CD1c-positive myeloid dendritic cell (primary cell): Measurements from ENCODE around the gene RAB40C.

Experiments
- DNase-seq: peaks from one replicate; pipeline ENCODE4 v3.0.0-alpha.2; 2016; ENCODE audit errors: extremely low spot score

Gene RAB40C

GRCh38 chr16:646679-647172 lies 56.9 kb downstream of the RAB40C start:
- DNase-seq, result no peak

DNA sequence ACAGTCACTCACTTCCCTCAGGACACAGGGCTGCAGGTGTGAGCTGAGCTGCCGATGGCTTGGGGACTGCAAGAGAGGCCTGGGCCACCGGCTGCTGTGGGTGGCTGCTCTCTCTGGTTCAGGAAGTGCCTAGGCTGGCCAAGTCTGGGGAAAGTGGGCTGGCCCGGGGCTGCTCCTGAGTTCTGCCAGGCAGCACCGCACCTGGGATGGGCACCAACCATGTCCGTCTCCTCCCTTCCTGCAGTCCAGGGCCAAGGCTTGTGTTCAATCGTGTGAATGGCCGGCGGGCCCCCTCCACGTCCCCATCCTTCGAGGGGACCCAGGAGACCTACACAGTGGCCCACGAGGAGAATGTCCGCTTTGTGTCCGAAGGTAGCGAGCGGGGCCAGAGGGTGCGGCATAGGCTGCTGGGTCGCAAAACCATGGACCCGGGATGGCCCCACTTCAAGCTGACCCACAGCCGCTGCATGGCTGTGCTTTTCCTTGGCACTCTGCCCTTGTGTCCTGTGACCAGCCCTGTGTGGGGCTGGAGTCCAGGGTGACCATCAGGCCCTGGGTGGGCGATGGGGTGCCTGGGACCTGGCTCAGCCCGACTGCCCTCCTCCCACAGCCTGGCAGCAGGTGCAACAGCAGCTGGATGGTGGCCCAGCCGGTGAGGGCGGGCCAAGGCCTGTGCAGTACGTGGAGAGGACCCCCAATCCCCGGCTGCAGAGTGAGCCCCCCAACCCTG lies 57.5 kb downstream of the RAB40C start:
- DNase-seq, result no peak

DNA sequence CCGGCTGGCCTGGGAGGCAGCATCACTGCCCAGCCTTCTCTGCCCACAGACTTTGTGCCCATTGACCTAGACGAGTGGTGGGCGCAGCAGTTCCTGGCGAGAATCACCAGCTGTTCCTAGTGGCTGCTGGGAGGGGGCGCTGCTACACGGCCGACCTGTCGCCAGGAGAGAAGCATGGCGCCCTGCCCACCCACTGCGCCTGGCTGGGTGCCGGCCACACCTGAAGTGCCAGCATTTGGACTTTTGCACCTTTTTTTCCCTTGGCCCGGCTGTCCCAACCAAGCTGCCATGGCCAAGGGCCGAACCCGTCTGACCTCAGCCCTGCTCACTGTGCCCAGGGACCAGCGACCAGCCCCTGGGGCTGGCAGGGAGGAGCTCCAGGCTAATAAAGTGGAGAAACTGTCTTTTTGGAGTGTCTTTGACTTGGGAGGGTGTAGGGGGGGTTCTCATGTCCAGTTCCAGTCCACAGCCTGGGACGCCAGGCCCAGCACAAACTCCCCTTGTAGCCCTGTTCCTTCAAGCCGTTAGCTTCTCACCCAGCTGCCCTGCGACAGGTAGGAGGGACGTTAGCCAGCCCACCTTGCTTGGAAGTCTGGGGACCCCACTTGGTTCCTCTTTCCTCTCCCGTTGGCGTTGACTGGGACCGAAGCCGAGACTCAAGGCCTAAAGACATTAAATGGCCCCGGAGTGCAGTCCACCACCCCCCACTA lies 58.4 kb downstream of the RAB40C start:
- peak; percentile 46 for DNase-seq

GRCh38 chr16:648781-649589 lies 59.1 kb downstream of the RAB40C start, which contains the start of gene WDR90:
TSS of gene WDR90 (plus strand) at chr16:649365. CDS start at chr16:649417, 52 bp downstream.
- peak; percentile 97 for DNase-seq

GRCh38 chr16:649631-650030 lies 59.8 kb downstream of the RAB40C start:
- no peak for DNase-seq

DNA sequence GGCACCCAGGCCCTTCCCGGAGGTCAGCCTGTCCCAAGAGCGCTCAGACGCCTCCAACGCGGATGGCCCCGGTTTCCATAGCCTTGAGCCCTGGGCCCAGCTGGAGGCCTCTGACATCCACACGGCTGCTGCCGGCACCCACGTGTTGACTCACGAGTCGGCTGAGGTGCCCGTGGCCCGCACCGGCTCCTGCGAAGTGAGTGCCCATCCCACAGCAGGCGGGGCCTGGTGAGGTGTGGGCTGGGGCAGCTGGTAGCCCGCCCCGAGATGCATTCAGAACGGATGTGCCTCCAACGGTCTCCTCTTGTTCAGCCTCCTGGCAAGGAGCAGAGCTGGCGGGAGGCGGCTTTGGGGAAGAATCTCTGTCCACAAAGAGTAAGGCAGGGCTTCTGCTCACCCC lies 62.0 kb downstream of the RAB40C start:
- DNase-seq, result no peak

GRCh38 chr16:652454-653305 lies 62.8 kb downstream of the RAB40C start:
- DNase-seq, result no peak

GRCh38 chr16:654034-654433 lies 64.2 kb downstream of the RAB40C start:
- no peak for DNase-seq

DNA sequence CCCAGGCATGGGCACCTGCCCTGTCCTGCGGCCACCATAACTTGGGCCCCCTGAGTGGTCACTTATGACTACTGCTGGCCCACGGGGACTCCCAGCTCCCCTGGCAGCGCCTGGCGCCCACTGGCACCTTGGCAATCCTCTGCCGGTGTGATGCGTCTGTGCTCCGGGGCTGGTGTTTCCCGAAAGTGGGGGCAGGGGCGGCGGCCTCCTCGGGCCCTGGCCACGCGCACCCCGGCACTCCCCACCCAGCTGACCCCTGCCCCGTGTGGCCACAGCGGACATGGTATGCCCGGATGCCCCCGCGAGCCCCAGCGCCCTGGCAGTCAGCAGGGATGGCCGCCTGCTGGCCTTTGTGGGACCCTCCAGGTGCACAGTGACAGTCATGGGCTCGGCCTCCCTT lies 67.6 kb downstream of the RAB40C start:
- DNase-seq, result no peak

DNA sequence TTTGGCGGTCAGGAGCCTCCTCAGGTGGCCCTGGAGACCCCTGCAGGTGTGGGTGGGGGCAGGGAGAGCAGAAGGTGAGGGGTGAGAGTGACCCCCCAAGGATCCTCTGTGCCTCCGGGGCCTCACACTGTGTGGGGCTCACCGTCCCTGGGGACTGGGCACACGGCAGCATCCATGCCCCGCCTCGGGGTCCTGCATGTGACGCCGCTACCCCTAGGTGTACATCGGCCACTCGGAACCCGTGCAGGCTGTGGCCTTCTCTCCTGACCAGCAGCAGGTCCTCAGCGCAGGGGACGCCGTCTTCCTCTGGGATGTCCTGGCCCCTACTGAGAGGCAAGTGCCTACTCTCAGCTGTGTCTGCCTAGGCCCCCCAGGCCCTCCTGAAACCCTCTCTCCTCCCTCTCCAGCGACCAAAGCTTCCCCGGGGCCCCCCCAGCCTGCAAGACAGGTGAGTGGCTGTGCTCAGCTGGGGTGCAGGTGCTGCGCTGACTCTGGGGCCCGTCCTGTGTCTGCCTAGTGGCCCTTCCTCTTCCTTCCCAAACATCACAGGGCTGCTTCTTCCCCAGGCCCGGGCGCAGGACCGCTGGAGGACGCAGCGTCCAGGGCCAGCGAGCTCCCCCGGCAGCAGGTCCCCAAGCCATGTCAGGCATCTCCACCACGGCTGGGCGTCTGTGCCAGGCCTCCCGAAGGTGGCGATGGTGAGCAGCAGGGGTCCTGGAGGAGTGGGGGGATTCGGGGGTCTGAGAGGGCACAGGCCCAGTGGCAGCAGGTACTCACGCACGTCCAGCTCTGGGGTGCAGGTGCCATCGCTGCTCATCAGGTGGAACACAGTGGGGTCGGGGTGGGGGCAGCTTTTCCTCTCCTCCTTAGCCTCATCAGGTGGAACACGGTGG lies 69.1 kb downstream of the RAB40C start:
- DNase-seq, result no peak

GRCh38 chr16:659618-660017 lies 69.8 kb downstream of the RAB40C start:
- DNase-seq, result no peak

- DNase-seq, result no peak
Measured at GRCh38 chr16:660132-660458, 70.2 kb downstream of the RAB40C start.

GRCh38 chr16:660459-661183 lies 70.8 kb downstream of the RAB40C start:
- DNase-seq, result peak; percentile 92

DNA sequence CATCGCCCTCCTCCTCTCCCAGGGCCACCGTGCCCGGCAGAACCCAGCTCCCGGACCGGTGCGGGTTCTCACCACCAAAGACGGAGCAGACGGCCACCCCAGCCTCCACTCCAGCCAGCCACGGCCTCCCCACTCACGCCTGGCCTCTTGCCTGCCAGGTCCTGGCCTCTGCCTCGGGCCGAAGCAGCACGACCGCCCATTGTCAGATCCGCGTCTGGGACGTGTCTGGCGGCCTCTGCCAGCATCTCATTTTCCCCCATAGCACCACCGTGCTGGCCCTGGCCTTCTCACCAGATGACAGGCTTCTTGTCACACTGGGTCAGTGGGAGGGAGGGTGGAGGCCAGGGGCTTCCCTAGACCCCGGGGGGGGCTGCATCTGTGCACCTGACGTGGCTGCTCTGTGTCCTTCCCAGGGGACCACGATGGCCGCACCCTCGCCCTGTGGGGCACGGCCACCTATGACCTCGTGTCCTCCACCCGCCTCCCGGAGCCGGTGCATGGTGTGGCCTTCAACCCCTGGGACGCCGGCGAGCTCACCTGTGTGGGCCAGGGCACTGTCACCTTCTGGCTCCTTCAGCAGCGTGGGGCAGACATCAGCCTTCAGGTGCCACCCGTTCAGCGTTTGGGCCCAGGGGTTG lies 71.4 kb downstream of the RAB40C start:
- DNase-seq, result no peak

- DNase-seq, result no peak
Measured at GRCh38 chr16:662095-662494, 72.2 kb downstream of the RAB40C start.

DNA sequence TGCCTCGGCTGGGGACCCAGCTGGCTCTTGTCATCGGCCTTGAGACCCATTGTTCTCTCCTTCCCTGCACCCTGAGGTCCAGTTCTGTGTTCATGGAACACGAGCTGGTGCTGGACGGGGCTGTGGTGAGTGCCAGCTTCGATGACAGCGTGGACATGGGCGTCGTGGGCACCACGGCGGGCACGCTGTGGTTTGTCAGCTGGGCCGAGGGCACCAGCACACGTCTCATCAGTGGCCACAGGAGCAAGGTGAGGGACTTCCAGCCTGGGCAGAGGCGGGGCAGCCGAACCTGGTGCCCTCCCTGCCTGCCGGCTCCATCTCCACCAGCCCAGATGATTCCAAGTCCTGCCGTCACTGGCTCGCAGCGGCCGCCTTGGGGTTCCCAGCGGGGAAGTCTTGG lies 72.7 kb downstream of the RAB40C start:
- DNase-seq, result no peak

GRCh38 chr16:666572-666971 lies 76.7 kb downstream of the RAB40C start:
- no peak for DNase-seq

DNA sequence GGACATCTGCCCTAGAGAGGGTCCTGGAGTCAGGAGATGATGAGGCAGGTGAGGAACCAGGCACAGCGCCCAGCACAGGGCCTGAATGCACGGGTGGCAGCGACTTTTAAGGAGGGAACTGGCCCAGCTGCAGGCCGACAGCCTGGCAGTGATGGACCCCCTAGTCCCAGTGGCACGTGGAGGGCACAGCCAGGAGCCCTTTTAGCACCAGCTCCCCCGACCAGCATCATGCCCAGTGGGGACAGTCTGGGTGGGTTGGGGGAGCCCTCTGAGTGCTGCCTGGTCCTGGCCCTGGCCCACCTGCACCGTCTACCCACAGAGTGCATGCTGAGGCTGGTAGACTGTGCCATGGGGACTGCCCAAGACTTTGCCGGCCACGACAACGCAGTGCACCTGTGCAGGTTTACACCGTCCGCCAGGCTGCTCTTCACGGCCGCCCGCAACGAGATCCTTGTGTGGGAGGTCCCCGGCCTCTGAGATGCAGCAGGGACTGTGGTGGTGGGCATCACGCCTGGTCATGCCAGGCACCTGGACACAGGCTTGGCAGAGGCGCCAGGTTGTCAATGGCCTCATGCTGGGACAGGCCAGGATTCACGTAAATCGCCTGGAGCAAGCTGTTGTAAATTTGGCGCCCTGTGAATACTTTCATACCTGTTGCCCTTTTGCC lies 77.4 kb downstream of the RAB40C start:
- DNase-seq, result no peak
